HL-60 (cell line): ENCODE results near the gene CD69.

Source experiments
- DNase-seq, 2 experiments: peaks; one replicate each; pipeline ENCODE4 v3.0.0-alpha.2; 2010 to 2020; ENCODE audit warnings: low read depth in 1 of 2, low spot score in 1 of 2
- H3K27ac ChIP-seq: fragments of 250-450 bp; sonication (Bioruptor Pico); replicated peaks from 2 replicates; pipeline ENCODE4 v1.5.1; 2020; ENCODE audit warnings: mild to moderate bottlenecking, moderate library complexity
- H3K27me3 ChIP-seq: fragments of 250-450 bp; sonication (Bioruptor Pico); 2 replicates; pipeline ENCODE4 v1.5.1; 2021; ENCODE audit warnings: mild to moderate bottlenecking, moderate library complexity; ENCODE audit not compliant: insufficient read depth, poor library complexity, severe bottlenecking
- H3K4me3 ChIP-seq: replicated peaks from 2 replicates; pipeline ENCODE4 v1.5.1; 2011; ENCODE audit warnings: mild to moderate bottlenecking, control low read depth, low read length; ENCODE audit not compliant: insufficient read depth
- CTCF ChIP-seq: IDR thresholded peaks from one replicate; pipeline ENCODE4 v1.5.1; 2011; ENCODE audit warnings: low read length, control low read depth, inconsistent platforms; ENCODE audit not compliant: insufficient read depth
- GABPA ChIP-seq: IDR thresholded peaks from 2 replicates; pipeline ENCODE4 v1.6.1; 2012; ENCODE audit warnings: low read depth
- POLR2AphosphoS5 ChIP-seq: IDR thresholded peaks from 2 replicates; pipeline ENCODE4 v1.6.1; 2012; ENCODE audit warnings: low read depth
- REST ChIP-seq: IDR thresholded peaks from 2 replicates; pipeline ENCODE4 v1.6.1; 2012; ENCODE audit warnings: low read depth; ENCODE audit not compliant: insufficient replicate concordance
- SPI1 ChIP-seq: IDR thresholded peaks from 2 replicates; pipeline ENCODE4 v1.6.1; 2012; ENCODE audit warnings: low read depth, mild to moderate bottlenecking, borderline replicate concordance

CD69 gene

GRCh38 chr12:9721394-9722092 lies 39.2 kb downstream of the CD69 start:
- no peak for DNase-seq
- no peak overlapping the region for H3K4me3 ChIP-seq
- H3K27me3 ChIP-seq = no peaks in the 10 kb centered on the region
- TF ChIP-seq SPI1 = no peak
- TF ChIP-seq GABPA = no peak
- TF ChIP-seq CTCF = no peak
- no peak for TF ChIP-seq REST
- TF ChIP-seq POLR2AphosphoS5 = no peak
- no peak overlapping the region for H3K27ac ChIP-seq

GRCh38 chr12:9719790-9720189 lies 40.9 kb downstream of the CD69 start:
- TF ChIP-seq SPI1 = no peak
- TF ChIP-seq POLR2AphosphoS5 = no peak
- no peak for TF ChIP-seq REST
- no peak for TF ChIP-seq CTCF
- TF ChIP-seq GABPA = no peak
- H3K27ac ChIP-seq = no peak overlapping the region
- no peak for DNase-seq
- no peaks in the 10 kb centered on the region for H3K27me3 ChIP-seq
- no peak overlapping the region for H3K4me3 ChIP-seq

- Histone ChIP-seq H3K27me3 (no peaks in the 10 kb centered on the region), H3K4me3 (no peak overlapping the region), H3K27ac (no peak overlapping the region)
- TF ChIP-seq CTCF (no peak), POLR2AphosphoS5 (no peak), SPI1 (no peak)
- DNase-seq = no peak
These were observed 41.7 kb downstream of the CD69 start for GRCh38 chr12:9718968-9719367.
